Myocyte (in vitro differentiated cells): ENCODE results near the gene GRAMD1A. TPM values are rescaled to one million over a fixed set of nuclear protein-coding genes. Genes with fewer than 3 reads are reported as not detected.

Experiments used
- DNase-seq: peaks from one replicate; pipeline ENCODE4 v3.0.0-alpha.2; 2012; ENCODE audit warnings: low read depth
- total RNA-seq: library from RNA; depleted of rRNA; stranded (reverse); fragments of >200 nt; gene quantifications from 2 replicates; pipeline ENCODE4 v1.2.3, GENCODE V29; 2014

GRAMD1A gene
- total RNA-seq, 1 donor from 2014 or later = 19.5 TPM

DNA sequence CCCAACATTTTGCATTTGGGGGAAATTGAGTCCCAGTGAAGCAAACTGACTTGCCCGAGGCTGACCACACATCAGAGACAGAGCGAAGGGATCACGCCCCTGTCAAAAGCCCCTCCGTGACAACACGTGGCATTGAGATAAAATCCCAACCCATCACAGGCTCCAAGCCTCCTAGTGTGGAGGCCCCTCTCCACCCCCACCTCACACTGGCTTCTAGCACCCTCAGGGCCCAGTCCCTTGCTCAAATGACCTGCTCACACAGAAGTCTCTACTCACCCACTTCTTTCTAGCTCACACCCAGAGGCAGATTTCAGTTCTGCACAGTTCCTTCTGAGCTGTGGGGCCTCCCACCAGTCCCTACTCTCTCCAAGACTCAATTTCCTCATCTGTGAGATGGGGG is 51.7 kb downstream of the GRAMD1A start:
- DNase-seq = no peak

DNA sequence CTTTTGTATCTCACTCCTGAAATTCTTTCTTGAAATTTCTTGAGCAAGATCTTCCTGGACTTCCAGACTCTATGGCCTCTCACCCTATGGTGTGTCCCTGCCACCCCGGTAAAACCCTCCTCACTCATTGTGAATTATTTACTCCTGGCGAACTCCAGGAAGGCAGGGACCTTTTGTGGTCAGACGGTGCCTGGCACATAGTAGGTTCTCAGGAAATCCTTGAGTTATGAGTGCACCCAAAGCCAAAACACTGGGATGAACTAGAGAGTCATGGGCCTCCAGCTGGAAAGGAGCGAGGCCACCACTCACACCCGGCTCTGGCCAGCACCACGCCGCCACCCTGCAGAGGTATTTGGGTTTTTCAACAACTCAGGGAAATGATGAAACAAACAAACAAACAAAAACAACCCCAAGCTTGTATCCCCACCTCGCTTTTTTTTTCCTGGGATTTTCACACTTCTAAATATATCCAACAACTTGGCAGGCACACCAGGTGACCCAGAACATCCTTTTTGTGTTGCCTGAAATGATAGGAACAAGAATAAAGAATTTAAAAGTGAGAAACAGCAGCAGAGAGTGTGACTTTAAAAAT is 52.6 kb downstream of the GRAMD1A start:
- no peak for DNase-seq

DNA sequence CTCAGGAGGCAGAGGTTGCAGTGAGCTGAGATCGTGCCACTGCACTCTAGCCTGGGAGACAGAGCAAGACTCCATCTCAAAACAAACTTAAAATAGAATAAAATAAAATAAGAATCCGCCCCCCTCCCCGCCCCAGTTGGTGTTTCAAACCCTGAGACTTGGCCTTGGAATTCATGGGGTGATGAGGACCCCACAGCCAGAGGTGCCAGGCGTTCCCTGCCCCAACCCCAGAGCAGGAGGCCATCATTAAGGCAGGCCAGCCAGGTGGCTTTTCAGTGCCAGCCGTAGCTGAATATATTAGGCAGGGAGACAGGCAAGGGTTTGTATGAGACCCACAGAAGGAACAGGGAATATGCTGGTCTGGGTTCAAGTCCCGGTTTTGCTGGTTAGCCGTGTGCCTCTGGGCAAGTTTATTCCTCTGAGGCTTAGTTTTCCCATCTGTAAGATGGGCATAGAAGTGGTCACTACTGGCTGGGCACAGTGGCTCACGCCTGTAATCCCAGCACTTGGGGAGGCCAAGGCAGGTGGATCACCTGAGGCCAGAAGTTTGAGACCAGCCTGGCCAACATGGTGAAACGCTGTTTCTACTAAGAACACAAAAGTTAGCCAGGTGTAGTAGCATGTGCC is 53.7 kb downstream of the GRAMD1A start:
- DNase-seq = no peak

DNA sequence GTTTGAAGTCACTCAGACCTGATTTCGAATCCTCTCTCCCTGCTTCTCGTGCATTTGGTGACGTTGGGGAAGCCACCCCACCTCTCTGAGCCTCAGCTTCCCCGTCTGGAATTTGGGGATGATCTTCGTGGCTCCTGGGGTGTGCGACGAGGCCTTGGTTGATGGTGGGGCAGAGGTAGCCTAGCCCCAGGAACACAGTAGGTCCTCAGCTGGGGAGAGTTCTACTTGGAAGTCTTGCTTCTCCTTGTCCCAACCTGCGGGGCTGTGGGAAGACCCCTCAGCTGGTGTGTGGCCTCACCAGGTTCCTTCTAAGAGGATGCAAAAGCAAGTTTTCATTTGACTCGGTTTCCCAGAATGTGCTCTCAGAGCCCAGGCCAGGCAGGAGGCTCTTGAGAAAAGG is 54.5 kb downstream of the GRAMD1A start:
- no peak for DNase-seq

DNA sequence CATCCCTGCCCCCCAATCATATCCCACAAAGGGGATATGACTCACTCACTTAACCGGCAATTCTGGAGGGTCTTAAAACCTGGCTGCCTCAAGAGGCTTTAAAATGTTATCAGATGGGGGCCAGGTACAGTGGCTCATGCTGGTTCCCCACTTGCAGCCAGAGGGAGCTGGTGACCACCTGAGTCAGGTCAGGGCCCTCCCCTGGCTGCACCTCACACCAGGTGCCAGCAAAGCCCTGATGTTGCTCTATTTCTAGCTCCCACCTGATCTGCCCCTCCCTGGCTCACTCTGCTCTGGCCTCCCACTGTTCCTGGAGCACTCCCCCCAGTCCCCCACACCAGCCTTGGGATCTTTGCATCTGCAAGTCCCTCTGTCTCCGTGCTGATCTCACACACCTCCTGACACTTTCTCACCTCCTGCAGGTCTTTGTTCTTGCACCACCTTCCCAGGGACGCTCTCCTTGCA is 55.6 kb downstream of the GRAMD1A start:
- DNase-seq = no peak

DNA sequence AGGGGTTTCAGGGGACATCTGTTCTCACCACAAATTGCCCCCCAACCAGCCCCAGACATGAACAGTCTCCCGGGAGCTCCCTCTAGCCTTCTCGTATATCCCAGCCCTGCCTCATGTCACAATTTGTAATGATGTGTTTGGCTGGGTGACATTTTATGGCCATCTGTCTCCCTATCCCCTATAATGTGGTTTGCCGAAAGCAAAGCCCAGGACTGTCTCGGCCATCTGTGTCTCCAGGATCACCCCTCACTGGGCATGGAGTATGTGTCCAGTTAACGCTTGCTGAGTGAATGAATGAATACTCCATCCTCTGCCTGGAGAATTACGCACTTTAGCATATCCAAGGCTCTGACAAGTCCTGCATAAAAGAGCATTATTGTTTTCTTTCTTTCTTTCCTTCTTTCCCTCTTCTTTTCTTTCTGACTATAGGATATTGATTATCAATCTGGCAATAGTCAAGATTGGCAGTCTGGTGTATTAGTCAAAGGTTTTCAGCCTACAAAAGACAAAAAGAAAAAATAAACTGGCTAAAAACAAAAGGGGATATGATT is 56.5 kb downstream of the GRAMD1A start:
- peak; percentile 35 for DNase-seq

DNA sequence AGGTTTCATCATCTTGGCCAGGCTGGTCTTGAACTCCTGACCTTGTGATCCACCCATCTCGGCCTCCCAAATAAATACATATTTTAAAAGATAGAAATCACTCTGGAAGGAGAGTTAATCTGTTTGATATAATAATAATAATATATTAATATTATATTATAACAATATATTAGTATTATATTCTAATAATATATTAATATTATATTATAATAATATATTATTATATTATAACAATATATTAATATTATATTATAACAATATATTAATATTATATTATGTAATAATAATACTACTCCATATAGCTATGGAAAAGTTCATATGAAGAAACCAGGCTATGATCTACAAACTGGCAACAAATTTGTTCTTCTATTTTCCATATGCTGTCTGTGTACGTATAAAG is 58.2 kb downstream of the GRAMD1A start:
- DNase-seq = no peak

DNA sequence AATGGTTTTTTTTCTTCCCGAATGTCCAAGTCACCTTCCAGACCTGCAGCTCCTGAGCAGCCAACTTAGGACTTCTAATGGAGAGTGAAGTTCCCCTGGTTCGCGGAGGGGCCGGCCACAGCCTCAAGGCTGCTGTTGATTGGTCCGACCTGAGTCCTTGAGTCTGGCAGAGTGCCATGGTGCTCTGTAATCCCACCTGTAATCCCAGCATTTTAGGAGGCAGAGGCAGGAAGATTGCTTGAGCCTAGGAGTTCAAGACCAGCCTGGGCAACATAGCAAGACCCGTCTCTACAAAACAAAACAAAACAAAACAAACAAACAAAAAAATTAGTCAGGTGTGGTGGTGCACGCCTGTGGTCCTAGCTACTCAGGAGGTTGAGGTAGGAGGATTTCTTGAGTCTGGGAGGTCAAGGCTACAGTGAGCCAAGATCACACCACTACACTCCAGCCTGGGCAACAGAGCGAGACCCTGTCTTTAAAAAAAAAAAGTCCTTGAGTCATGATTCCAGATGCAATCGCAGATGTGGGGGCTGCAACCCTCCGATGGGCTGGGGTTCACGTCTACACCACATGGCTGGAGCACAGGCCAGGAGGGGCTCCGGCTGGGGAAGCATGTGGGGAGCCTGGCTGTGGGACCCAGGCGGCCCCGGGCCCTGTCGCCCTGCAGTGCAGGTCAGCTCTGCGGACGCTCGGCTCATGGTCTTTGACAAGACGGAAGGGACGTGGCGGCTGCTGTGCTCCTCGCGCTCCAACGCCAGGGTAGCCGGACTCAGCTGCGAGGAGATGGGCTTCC is 59.1 kb downstream of the GRAMD1A start:
- no peak for DNase-seq

DNA sequence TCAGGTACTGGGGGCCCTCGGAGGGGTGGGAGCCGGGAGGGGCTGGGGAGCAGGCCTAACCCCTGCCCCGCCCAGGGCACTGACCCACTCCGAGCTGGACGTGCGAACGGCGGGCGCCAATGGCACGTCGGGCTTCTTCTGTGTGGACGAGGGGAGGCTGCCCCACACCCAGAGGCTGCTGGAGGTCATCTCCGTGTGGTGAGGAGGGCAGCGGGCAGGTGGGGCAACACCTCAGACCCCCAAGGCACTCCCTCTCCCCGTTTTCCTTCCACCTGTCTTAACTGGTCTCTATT is 59.6 kb downstream of the GRAMD1A start:
- no peak for DNase-seq

DNA sequence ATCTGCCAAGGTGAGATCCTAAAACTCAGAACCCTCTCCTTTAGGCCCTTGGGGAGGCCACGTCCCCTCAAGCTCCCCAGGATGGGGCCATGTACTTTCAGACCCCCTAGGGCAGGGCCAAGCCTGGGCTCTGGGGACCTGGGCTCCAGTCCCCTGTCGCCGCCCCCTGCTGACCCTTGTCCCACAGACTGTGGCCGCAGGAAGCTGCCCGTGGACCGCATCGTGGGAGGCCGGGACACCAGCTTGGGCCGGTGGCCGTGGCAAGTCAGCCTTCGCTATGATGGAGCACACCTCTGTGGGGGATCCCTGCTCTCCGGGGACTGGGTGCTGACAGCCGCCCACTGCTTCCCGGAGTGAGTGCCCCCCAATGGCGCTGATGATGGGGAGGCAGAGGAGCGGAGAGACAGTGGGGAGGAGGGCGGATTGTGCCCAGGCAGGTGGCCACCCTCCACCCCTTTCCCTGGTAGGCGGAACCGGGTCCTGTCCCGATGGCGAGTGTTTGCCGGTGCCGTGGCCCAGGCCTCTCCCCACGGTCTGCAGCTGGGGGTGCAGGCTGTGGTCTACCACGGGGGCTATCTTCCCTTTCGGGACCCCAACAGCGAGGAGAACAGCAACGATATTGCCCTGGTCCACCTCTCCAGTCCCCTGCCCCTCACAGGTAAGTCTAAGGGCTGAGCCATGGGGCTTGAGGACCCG is 60.2 kb downstream of the GRAMD1A start:
- DNase-seq = no peak

DNA sequence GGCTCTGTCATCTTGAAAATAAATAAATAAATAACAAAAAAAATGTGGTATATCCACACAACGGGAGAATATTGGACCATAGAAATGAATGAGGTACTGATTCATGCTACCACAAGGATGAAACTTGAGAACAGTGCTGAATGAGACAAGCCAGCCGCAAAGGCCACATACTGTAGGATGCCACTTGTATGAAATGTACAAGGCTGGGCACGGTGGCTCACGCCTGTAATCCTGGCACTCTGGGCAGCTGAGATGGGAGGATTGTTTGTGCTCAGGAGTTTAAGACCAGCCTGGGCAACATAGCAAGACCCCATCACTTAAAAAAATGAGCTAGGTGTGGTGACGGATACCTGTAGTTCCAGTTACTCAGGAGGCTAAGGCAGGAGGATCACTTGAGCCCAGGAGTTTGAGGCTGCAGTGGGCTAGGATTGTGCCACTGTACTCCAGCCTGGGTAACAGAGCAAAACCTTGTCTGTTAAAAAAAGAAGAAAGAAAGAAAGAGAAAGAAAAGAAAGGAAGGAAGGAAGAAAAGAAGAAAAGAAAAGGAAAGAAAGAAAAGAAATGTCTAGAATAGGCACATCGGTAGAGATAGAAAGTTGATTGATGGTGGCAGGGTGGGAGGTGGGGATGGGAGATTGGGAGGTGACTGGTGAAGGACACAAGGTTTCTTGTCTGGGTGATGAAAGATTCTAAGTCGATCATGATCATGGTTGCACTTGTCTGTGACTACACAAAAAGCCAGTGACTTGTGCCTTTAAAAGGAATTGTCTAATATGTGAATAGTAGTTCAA is 61.7 kb downstream of the GRAMD1A start:
- peak; percentile 82 for DNase-seq

DNA sequence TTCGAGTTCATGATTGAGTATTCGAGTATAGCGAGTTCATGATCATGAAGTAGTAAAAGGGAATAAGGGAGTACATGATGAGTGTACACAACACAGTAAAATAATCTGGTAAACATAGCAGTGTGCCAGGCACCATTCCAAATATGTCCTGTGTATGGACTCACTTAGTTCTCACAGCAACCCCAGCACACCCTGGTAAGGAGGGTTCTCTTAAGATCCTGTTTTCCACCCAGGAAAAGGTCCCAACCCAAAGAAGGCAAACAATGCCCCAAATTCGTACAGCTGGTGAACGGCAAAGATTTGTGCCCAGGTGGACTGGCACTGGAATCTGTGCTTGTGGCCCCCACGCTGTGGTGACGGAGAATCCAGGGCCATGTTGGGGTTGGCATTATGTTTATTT is 62.8 kb downstream of the GRAMD1A start:
- no peak for DNase-seq

DNA sequence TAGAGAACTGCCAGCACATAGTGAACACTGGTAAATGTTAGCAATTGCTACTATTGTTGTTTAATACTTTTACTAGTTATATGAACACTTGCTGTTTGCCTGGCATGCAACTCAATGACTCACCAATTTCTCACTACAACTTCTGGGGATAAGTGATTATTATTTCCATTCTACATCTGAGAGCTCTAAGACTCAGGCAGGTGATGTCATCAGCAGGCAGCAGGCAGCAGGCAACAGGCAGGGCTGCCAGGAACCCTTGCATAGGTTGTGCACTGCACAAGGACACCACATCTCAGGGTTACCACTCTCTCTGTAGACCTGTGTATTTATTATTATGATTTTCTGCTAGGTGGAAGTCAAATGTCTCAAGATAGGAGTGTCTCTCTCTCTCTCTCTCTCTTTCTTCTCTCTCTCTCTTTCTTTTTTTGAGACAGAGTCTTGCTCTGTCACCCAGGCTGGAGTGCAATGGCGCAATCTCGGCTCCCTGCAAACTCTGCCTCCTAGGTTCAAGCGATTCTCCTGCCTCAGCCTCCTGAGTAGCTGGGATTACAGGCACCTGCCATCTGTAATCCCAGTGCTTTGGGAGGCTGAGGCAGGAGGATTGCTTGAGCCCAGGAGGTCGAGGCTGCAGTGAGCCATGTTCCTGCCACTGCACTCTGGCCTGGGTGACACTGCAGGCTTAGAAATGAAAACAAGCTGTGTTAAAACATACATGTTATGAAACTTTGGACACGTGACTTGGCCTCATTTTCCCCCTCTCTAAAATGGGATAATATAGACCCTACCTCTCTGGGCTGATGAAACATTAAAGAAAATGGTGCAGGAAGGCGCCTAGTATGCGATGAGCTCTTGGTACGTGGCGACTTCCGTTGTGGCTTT is 64.1 kb downstream of the GRAMD1A start:
- DNase-seq = peak; percentile 18

DNA sequence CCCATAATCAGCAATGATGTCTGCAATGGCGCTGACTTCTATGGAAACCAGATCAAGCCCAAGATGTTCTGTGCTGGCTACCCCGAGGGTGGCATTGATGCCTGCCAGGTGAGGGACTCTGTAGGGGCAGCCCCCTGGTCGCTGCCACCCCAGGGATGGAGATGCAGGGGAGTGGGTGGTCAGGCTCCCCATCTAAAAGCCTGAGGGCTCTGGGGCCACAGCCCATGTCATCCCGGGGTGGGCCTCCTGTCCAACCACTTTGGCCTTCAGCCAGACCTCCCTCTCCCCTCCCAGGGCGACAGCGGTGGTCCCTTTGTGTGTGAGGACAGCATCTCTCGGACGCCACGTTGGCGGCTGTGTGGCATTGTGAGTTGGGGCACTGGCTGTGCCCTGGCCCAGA is 65.5 kb downstream of the GRAMD1A start:
- no peak for DNase-seq

DNA sequence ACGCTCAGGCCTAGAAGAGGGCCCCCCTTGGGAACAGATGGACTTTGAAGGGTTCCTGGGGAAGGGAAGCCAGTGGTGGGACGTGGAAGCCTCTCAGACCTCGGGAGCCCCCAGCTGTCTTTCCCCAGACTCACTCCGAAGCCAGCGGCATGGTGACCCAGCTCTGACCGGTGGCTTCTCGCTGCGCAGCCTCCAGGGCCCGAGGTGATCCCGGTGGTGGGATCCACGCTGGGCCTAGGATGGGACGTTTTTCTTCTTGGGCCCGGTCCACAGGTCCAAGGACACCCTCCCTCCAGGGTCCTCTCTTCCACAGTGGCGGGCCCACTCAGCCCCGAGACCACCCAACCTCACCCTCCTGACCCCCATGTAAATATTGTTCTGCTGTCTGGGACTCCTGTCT is 66.0 kb downstream of the GRAMD1A start:
- no peak for DNase-seq

DNA sequence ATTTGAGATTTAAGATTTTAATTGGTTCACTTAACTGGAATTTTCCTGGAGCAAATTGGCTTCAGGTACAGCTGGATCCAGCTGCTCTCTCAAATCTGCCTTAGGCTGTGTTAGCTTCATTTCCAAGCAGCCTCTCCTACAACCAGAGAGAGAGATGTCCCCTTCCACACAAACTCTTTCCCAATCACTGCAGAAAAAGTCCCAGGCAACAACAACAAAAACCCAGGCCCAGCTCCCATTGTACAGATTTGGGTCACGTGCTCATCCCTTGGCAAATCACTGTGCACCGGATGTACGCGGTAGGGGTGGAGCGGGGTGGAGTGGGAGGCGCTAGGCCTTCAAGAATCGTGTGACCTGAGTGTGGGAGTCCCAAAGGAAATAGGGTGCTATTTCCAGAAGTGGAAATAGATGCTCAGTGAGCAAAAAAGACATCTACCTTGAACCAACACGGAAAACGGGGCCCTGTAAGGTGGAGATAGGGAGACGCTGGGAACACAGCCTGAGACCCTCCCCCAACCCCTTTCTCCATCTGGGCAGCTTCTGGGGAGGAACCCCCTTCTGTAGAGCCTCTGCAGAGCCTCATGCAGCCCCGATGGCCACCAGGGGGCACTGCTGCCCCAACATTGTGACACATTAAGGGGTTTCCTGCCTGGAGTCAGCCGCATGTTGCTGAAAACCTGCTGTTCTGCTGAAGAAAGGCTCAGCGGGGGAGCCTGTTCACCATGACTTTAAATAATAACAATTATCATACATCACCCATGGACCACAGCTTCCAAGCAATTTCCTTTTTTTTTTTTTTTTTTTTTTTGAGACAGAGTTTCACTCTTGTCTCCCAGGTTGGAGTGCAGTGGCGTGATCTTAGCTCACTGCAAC is 66.8 kb downstream of the GRAMD1A start:
- peak; percentile 87 for DNase-seq

DNA sequence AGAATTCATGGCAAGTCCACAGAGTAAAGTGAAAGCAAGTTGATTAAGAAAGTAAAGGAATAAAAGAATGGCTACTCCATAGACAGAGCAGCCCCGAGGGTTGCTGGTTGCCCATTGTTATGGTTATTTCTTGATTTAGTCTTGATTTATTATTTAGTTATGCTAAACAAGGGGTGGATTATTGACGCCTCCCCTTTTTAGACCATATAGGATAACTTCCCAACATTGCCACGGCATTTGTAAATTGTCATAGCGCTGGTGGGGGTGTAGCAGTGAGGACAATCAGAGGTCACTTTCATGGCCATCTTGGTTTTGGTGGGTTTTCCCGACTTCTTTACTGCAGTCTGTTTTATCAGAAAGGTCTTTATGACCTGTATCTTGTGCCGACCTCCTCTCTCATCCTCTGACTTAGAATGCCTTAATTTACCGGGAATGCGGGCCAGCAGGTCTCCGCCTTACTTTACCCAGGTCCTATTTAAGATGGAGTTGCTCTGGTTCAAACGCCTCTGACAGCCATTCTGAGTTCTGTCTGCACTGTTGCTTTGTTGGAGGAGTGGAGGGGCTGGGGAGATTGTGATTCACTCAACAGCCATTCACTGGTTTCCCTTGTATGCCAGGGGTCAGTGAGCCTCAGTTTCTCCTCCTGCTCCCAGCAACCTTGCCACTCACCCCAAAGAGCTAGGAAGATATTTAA is 69.0 kb downstream of the GRAMD1A start:
- no peak for DNase-seq

DNA sequence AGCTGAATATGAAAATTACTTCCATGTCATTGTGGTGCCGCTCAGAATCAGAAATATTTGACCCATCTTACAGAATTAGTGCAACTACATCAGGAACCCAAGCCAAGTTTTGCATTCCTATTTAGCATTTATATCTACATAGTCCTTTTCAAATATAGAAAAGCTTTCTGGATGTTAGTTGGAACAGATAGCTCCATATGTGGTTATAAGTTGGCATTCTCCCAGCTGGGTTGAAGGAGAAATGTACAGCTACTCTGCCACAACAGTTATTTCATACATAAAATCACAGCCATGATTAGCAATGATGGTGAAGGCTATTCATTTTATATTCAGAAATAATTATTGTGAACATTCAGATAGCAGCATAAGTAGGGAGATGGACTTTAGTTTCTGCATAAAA is 69.6 kb downstream of the GRAMD1A start:
- DNase-seq = no peak
